K562 (cell line): ENCODE measurements around the gene ZNF646. TPM values are rescaled to one million over a fixed set of nuclear protein-coding genes. Genes with fewer than 3 reads are reported as not detected.

Experiments
- ATF1 ChIP-seq, 2 experiments: fragments of 450-650 bp in 1 of 2; IDR thresholded peaks; 2 replicates each; pipeline ENCODE4 v1.6.1; 2016; ENCODE audit warnings: missing compliant biosample characterization in 1 of 2, missing genetic modification characterization in 1 of 2
- ATF4 ChIP-seq: fragments of 450-650 bp; formaldehyde crosslinking; IDR thresholded peaks from 2 replicates; pipeline ENCODE4 v1.4.0; 2022; ENCODE audit warnings: mild to moderate bottlenecking, moderate library complexity
- C11orf30 ChIP-seq: fragments of 450-650 bp; IDR thresholded peaks from 2 replicates; pipeline ENCODE4 v1.6.1; 2016; ENCODE audit warnings: low read depth, mild to moderate bottlenecking
- EP300 ChIP-seq: IDR thresholded peaks from 2 replicates; pipeline ENCODE4 v1.6.1; 2012; ENCODE audit warnings: low read length, improper control_type of control experiment
- HMG20B ChIP-seq: fragments of 250-450 bp; sonication (Bioruptor Pico); IDR thresholded peaks from 2 replicates; pipeline ENCODE4 v1.5.0; 2021; ENCODE audit warnings: mild to moderate bottlenecking
- MCM7 ChIP-seq, 2 experiments: fragments of 450-650 bp; IDR thresholded peaks; 2 replicates each; pipeline ENCODE4 v1.6.1; 2016 to 2018
- NCOA1 ChIP-seq: fragments of 450-650 bp; IDR thresholded peaks from 2 replicates; pipeline ENCODE4 v1.6.1; 2016; ENCODE audit warnings: low read depth
- PHB ChIP-seq: fragments of 250-450 bp; sonication (Bioruptor Pico); IDR thresholded peaks from 2 replicates; pipeline ENCODE4 v1.5.0; 2021
- POLR2AphosphoS5 ChIP-seq: IDR thresholded peaks from 2 replicates; pipeline ENCODE4 v1.6.1; 2011; ENCODE audit warnings: mild to moderate bottlenecking, low read depth, low read length, moderate library complexity; ENCODE audit not compliant: control insufficient read depth, insufficient read depth
- RBM14 ChIP-seq: fragments of 200-400 bp; formaldehyde crosslinking; IDR thresholded peaks from 2 replicates; pipeline ENCODE4 v1.6.1; 2018; ENCODE audit warnings: low read depth, mild to moderate bottlenecking, low read length, moderate library complexity, borderline replicate concordance; ENCODE audit not compliant: insufficient read depth
- RBM15 ChIP-seq: fragments of 200-400 bp; formaldehyde crosslinking; IDR thresholded peaks from 2 replicates; pipeline ENCODE4 v1.6.1; 2018; ENCODE audit warnings: mild to moderate bottlenecking, low read length, moderate library complexity; ENCODE audit not compliant: insufficient read depth
- RHOXF2B ChIP-seq: fragments of 250-450 bp; sonication (Bioruptor Pico); conservative IDR thresholded peaks from 2 replicates; pipeline ENCODE4 v1.5.1; 2021
- SRF ChIP-seq, 2 experiments: fragments of 250-450, 450-650 bp in 1 of 2; sonication (Bioruptor Pico) in 1 of 2; sonication (generic) in 1 of 2; formaldehyde crosslinking; IDR thresholded peaks; 2 replicates each; pipeline versions ENCODE4 v1.5.0 to v1.5.1; 2020 to 2022; ENCODE audit warnings: mild to moderate bottlenecking in 1 of 2, missing genetic modification reagents in 1 of 2
- TCF7 ChIP-seq: sonication (generic); IDR thresholded peaks from 2 replicates; pipeline ENCODE4 v1.6.1; 2016; ENCODE audit warnings: antibody characterized with exemption, borderline replicate concordance
- TEAD2 ChIP-seq: fragments of 450-650 bp; IDR thresholded peaks from 2 replicates; pipeline ENCODE4 v1.6.1; 2016; ENCODE audit warnings: missing genetic modification characterization, control low read depth, missing compliant biosample characterization
- ZBTB2 ChIP-seq: fragments of 450-650 bp; IDR thresholded peaks from 2 replicates; pipeline ENCODE4 v1.6.1; 2016; ENCODE audit warnings: antibody characterized with exemption
- ZEB2 ChIP-seq: fragments of 450-650 bp; IDR thresholded peaks from 2 replicates; pipeline ENCODE4 v1.6.1; 2016
- ZNF143 ChIP-seq: sonication (generic); formaldehyde crosslinking; IDR thresholded peaks from 2 replicates; pipeline ENCODE4 v1.9.0; 2022; ENCODE audit warnings: mild to moderate bottlenecking, missing genetic modification reagents
- ZNF23 ChIP-seq: fragments of 250-450 bp; sonication (Bioruptor Pico); IDR thresholded peaks from 2 replicates; pipeline ENCODE4 v1.4.0; 2020; ENCODE audit warnings: mild to moderate bottlenecking
- ZNF764 ChIP-seq: fragments of 250-450 bp; sonication (Bioruptor Pico); IDR thresholded peaks from 2 replicates; pipeline ENCODE4 v1.4.0; 2020; ENCODE audit warnings: low read depth, mild to moderate bottlenecking, moderate library complexity
- ZNF778 ChIP-seq: fragments of 450-650 bp; formaldehyde crosslinking; IDR thresholded peaks from 2 replicates; pipeline ENCODE4 v1.4.0; 2020; ENCODE audit warnings: mild to moderate bottlenecking, moderate library complexity
- polyA plus RNA-seq, 8 experiments: library from polyadenylated mRNA; depleted of rRNA in 4 of 8; stranded (reverse) in 5 of 8; unstranded in 3 of 8; fragments of >200 nt; fragmentation: Nextera tagmentation in 2 of 8; fragmentation: Illumina TruSeq in 1 of 8; extraction: Ambion mirVana in 2 of 8; extraction: Trizol in 1 of 8; gene quantifications; 2 replicates each; pipeline versions ENCODE4 v1.2.1 to v1.2.3, GENCODE V29; 2011 to 2014; ENCODE audit warnings: inconsistent platforms in 1 of 8, missing spikeins in 1 of 8
- total RNA-seq, 7 experiments: library from RNA; depleted of rRNA in 6 of 7; stranded (reverse); fragments of >200 nt in 6 of 7; fragmentation: Illumina TruSeq in 2 of 7; extraction: Trizol in 2 of 7; gene quantifications; 2 replicates each; pipeline versions ENCODE4 v1.2.1 to v1.2.3, GENCODE V29; 2011 to 2021; ENCODE audit warnings: low replicate concordance in 1 of 7
- TF ChIP-seq, protein P1 (sequence below): fragments of 450-650 bp; IDR thresholded peaks from 2 replicates; pipeline ENCODE4 v1.6.1; 2016; ENCODE audit warnings: borderline replicate concordance
- TF ChIP-seq, protein P2 (sequence below), 2 experiments: IDR thresholded peaks in 1 of 2; conservative IDR thresholded peaks in 1 of 2; 2 replicates each; pipeline ENCODE4 v1.6.1; 2016; ENCODE audit warnings: low read depth in 2 of 2, mild to moderate bottlenecking in 1 of 2, missing compliant biosample characterization in 1 of 2, missing genetic modification characterization in 1 of 2, moderate library complexity in 1 of 2

ZNF646 gene
- total and polyA plus RNA-seq, 9 of the 15 experiments (the other 6 are each of a cell fraction or from before 2014, with no cell fraction given) = 0.08 to 20.6 (median 8.0) TPM

DNA sequence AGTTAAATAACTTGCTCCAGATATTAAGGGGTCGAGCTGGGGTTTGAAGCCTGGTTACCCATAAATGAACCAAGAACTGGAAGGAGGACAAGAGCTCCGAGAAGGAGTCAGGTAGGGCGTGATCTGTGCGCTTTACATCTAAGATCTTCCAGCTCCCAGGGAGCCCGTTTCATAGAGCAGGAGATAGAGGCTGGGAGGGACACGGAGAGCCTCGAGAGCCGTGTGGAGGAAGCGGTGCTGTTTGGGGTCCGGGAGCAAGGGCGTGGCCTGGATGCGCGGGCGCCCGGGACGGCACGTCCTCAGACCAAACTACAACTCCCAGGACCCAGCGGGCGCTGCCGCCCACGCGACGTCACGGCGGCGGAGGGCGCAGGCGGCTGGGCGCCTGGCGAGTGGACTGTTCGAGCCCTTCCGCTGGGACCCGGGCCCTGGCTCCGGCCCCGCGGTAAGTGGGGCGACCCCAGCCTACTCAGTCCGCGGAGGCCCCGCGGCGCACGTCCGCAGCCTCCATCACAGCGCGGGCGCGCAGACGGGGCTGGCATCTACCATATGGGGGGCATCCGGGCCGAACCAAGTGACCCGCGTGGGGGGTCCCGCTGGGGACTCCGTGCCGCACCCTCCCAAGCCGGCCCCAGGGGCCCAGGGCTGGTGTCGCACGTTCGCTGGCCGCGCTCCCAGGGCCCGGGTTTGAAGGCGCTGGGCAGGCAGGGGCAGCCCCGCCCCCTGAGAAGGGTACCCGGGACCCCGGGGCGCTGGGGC lies 34.0 kb downstream of the ZNF646 start, which contains the start of gene BCKDK (continued):
- no peak for TF ChIP-seq EP300
- no peak for TF ChIP-seq ZEB2
- 0 out of 2 replicates have a peak, but pooled peaks have one; percentile 42 for TF ChIP-seq ZBTB2
- TF ChIP-seq TCF7 = no peak
- TF ChIP-seq ZNF143 (CRISPR knock-in tag) = peak; percentile 92
- no peak for TF ChIP-seq SRF (CRISPR knock-in tag; IDR thresholded peaks at IDR 0.05)
- no peak for TF ChIP-seq PHB
- TF ChIP-seq ZNF764 (CRISPR knock-in tag) = no peak
- no peak for TF ChIP-seq ZNF23 (CRISPR knock-in tag)
- no peak for TF ChIP-seq ATF1 (CRISPR knock-in tag; IDR thresholded peaks at IDR 0.05)
- TF ChIP-seq ATF1 (tag; IDR thresholded peaks at IDR 0.05) = peak; percentile 97
- TF ChIP-seq ZNF778 (CRISPR knock-in tag) = no peak
- no peak for TF ChIP-seq ATF4 (CRISPR knock-in tag)
- no peak for TF ChIP-seq C11orf30
- TF ChIP-seq, protein P1, sequence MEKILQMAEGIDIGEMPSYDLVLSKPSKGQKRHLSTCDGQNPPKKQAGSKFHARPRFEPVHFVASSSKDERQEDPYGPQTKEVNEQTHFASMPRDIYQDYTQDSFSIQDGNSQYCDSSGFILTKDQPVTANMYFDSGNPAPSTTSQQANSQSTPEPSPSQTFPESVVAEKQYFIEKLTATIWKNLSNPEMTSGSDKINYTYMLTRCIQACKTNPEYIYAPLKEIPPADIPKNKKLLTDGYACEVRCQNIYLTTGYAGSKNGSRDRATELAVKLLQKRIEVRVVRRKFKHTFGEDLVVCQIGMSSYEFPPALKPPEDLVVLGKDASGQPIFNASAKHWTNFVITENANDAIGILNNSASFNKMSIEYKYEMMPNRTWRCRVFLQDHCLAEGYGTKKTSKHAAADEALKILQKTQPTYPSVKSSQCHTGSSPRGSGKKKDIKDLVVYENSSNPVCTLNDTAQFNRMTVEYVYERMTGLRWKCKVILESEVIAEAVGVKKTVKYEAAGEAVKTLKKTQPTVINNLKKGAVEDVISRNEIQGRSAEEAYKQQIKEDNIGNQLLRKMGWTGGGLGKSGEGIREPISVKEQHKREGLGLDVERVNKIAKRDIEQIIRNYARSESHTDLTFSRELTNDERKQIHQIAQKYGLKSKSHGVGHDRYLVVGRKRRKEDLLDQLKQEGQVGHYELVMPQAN = no peak
- no peak for TF ChIP-seq HMG20B (CRISPR knock-in tag)
- no peak for TF ChIP-seq RHOXF2B (CRISPR knock-in tag)
- no peak for TF ChIP-seq MCM7 (IDR thresholded peaks at IDR 0.05)
- TF ChIP-seq TEAD2 (tag) = no peak
- no peak for TF ChIP-seq RBM15
- TF ChIP-seq, protein P2, sequence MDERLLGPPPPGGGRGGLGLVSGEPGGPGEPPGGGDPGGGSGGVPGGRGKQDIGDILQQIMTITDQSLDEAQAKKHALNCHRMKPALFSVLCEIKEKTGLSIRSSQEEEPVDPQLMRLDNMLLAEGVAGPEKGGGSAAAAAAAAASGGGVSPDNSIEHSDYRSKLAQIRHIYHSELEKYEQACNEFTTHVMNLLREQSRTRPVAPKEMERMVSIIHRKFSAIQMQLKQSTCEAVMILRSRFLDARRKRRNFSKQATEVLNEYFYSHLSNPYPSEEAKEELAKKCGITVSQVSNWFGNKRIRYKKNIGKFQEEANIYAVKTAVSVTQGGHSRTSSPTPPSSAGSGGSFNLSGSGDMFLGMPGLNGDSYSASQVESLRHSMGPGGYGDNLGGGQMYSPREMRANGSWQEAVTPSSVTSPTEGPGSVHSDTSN (CRISPR knock-in tag; IDR thresholded peaks at IDR 0.05; ENCODE audit: low read depth) = no peak
- TF ChIP-seq, protein P2 (tag; conservative IDR thresholded peaks at IDR 0.05; ENCODE audit: low read depth) = no peak
- no peak for TF ChIP-seq RBM14
- TF ChIP-seq NCOA1 = no peak
- no peak for TF ChIP-seq POLR2AphosphoS5
